ENCODE results near the gene STARD9. TPM values are rescaled to one million over a fixed set of nuclear protein-coding genes. Genes with fewer than 3 reads are reported as not detected.

The STARD9 gene
- total RNA-seq, 1 experiment from 2014 or later, result 0.92 TPM

GRCh38 chr15:42730536-42730935, 155.1 kb downstream of the STARD9 start:
- Mint-ChIP-seq H3K27me3 (ENCODE audit: unreplicated experiment) (no peaks in the 10 kb centered on the region), H3K4me3 (ENCODE audit: low read depth, unreplicated experiment) (no peak overlapping the region), H3K4me1 (ENCODE audit: low read depth, unreplicated experiment) (no peaks in the 10 kb centered on the region), H3K36me3 (ENCODE audit: insufficient read depth, unreplicated experiment) (peaks cover 13% of the 10 kb centered on the region), H3K27ac (ENCODE audit: unreplicated experiment) (no peak overlapping the region), H3K9me3 (ENCODE audit: low read depth, unreplicated experiment) (no peaks in the 10 kb centered on the region)
- no TSS peak for BruUV-seq (replicated peaks)
- TF ChIP-seq, protein P1, sequence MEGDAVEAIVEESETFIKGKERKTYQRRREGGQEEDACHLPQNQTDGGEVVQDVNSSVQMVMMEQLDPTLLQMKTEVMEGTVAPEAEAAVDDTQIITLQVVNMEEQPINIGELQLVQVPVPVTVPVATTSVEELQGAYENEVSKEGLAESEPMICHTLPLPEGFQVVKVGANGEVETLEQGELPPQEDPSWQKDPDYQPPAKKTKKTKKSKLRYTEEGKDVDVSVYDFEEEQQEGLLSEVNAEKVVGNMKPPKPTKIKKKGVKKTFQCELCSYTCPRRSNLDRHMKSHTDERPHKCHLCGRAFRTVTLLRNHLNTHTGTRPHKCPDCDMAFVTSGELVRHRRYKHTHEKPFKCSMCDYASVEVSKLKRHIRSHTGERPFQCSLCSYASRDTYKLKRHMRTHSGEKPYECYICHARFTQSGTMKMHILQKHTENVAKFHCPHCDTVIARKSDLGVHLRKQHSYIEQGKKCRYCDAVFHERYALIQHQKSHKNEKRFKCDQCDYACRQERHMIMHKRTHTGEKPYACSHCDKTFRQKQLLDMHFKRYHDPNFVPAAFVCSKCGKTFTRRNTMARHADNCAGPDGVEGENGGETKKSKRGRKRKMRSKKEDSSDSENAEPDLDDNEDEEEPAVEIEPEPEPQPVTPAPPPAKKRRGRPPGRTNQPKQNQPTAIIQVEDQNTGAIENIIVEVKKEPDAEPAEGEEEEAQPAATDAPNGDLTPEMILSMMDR (IDR thresholded peaks at IDR 0.05; ENCODE audit: unreplicated experiment), result no peak
- CTCF ChIA-PET, result no interaction called here
- no peak for DNase-seq
- intact Hi-C loops (cut with micrococcal nuclease; ENCODE audit: unreplicated experiment), result no loop called here

DNA sequence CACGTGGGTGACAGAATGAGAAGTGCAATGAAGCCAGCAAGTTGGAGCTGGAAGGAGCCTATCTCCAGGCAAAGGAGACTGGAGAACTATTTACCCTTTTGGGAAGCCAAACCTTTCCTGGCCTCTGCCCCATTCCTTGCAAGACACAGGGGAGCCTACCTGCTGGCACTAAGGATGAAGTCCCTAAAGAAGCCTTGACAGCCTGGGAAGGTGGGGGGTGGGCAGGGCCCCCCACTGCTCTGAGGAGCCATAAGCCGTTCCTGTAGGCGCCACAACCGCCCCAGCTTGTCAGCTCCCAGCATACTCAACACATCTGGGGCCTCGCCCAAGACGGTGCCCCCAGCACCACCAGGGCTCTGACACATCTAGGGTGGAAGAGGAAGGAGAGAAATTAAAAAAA, 156.1 kb downstream of the STARD9 start:
- Mint-ChIP-seq H3K4me1 (ENCODE audit: low read depth, unreplicated experiment) (no peaks in the 10 kb centered on the region), H3K27ac (ENCODE audit: unreplicated experiment) (no peak overlapping the region), H3K4me3 (ENCODE audit: low read depth, unreplicated experiment) (no peak overlapping the region), H3K9me3 (ENCODE audit: low read depth, unreplicated experiment) (no peaks in the 10 kb centered on the region), H3K36me3 (ENCODE audit: insufficient read depth, unreplicated experiment) (peaks cover 11% of the 10 kb centered on the region), H3K27me3 (ENCODE audit: unreplicated experiment) (no peaks in the 10 kb centered on the region)
- intact Hi-C loops (cut with micrococcal nuclease; ENCODE audit: unreplicated experiment), result no loop called here
- no TSS peak for BruUV-seq (replicated peaks)
- TF ChIP-seq, protein P1 (IDR thresholded peaks at IDR 0.05; ENCODE audit: unreplicated experiment), result no peak
- DNase-seq, result no peak
- CTCF ChIA-PET, result no interaction called here

DNA sequence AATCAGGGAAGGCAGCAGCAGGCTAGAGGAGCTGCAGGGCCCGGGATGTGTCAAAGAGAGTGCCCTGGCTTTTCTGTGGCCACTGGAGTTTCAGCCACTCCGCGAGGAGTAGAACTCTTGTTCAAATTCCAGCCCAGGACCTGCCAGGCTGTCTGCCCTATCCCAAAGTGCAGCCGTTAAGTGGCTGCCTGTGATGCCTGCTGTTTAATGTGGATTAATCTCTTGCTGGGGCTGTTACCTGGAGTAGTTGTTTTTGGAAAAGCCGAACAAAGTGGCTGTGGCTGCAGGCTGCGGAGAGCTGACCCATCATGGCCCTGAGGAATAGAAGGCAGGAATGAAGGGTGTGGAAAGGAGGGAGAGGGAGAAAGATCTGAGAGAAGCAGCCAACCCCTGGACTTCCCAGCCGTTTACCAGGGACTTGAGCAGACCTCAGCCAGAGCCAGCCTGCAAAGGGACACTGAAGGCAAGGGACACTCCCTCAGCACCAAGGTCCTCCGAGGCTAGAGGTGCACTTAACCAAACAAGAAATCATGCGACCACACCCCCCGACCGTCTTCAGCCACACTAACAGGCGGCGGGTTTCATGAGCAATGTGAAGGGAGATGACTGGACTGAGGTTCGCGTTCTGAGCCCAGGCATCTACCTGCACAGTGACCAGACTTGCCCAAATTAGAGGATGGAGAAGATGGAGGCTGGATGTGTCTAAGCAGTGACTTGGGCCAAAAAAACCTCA, 156.9 kb downstream of the STARD9 start:
- intact Hi-C loops (cut with micrococcal nuclease; ENCODE audit: unreplicated experiment), result no loop called here
- TF ChIP-seq, protein P1 (IDR thresholded peaks at IDR 0.05; ENCODE audit: unreplicated experiment), result no peak
- BruUV-seq (replicated peaks), result no TSS peak
- no peak overlapping the region for H3K27ac Mint-ChIP-seq (ENCODE audit: unreplicated experiment)
- H3K9me3 Mint-ChIP-seq (ENCODE audit: low read depth, unreplicated experiment), result no peaks in the 10 kb centered on the region
- no peak for DNase-seq
- H3K4me3 Mint-ChIP-seq (ENCODE audit: low read depth, unreplicated experiment), result no peak overlapping the region
- H3K4me1 Mint-ChIP-seq (ENCODE audit: low read depth, unreplicated experiment), result no peaks in the 10 kb centered on the region
- H3K27me3 Mint-ChIP-seq (ENCODE audit: unreplicated experiment), result no peaks in the 10 kb centered on the region
- CTCF ChIA-PET, result no interaction called here
- H3K36me3 Mint-ChIP-seq (ENCODE audit: insufficient read depth, unreplicated experiment), result peaks cover 11% of the 10 kb centered on the region

GRCh38 chr15:42733027-42733426, 157.6 kb downstream of the STARD9 start:
- Mint-ChIP-seq H3K27me3 (ENCODE audit: unreplicated experiment) (no peaks in the 10 kb centered on the region), H3K4me1 (ENCODE audit: low read depth, unreplicated experiment) (no peaks in the 10 kb centered on the region), H3K36me3 (ENCODE audit: insufficient read depth, unreplicated experiment) (peaks cover 11% of the 10 kb centered on the region), H3K4me3 (ENCODE audit: low read depth, unreplicated experiment) (no peak overlapping the region), H3K9me3 (ENCODE audit: low read depth, unreplicated experiment) (no peaks in the 10 kb centered on the region), H3K27ac (ENCODE audit: unreplicated experiment) (no peak overlapping the region)
- CTCF ChIA-PET, result no interaction called here
- BruUV-seq (replicated peaks), result no TSS peak
- TF ChIP-seq, protein P1 (IDR thresholded peaks at IDR 0.05; ENCODE audit: unreplicated experiment), result no peak
- DNase-seq, result no peak
- intact Hi-C loops (cut with micrococcal nuclease; ENCODE audit: unreplicated experiment), result no loop called here

All from Calu3 (cell line).